OCI-LY7 (cell line): ENCODE data around the gene ZC3H7B.

ENCODE experiments used
- CTCF ChIP-seq: fragments of 200-600 bp; sonication (generic); conservative IDR thresholded peaks from 2 replicates; pipeline ENCODE4 v1.5.1; 2014; ENCODE audit warnings: mild to moderate bottlenecking, antibody characterized with exemption, low read length, moderate library complexity, mixed read lengths
- EZH2phosphoT487 ChIP-seq: fragments of 200-600 bp; sonication (generic); IDR thresholded peaks from 2 replicates; pipeline ENCODE4 v1.6.1; 2018; ENCODE audit warnings: low read depth, borderline replicate concordance, mild to moderate bottlenecking, mixed run types, antibody characterized with exemption, low read length, moderate library complexity, mixed read lengths

DNA sequence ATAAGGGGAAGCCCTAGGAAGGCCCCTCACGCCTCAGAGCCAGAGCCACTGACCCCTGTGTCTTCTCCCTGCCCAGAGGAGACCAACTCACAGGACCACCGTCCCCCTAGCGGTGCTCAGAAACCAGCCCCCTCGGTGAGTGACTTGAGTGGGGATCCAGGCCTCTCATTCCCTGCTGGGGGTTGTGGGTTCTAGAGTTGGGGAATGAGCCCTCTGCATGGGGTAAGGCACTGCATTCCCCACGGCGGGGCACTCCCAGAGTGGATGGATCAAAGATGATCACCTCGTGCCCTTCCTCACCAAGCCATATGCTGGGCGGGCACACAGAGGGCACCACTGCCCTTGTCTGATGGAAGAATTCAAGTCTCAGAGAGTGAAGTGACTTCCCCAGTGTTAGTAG lies 39.7 kb downstream of the ZC3H7B start:
- no peak for TF ChIP-seq CTCF
- TF ChIP-seq EZH2phosphoT487, result no peak
